HG02678 (cell line): ENCODE data around the gene NLRP4.

Experiments
- ATAC-seq: cut with Tn5 transposase; IDR thresholded peaks from one replicate; pipeline ENCODE4 v1.9.1; 2021; ENCODE audit warnings: mild to moderate bottlenecking, moderate library complexity; ENCODE audit not compliant: unreplicated experiment

NLRP4 gene, protein sequence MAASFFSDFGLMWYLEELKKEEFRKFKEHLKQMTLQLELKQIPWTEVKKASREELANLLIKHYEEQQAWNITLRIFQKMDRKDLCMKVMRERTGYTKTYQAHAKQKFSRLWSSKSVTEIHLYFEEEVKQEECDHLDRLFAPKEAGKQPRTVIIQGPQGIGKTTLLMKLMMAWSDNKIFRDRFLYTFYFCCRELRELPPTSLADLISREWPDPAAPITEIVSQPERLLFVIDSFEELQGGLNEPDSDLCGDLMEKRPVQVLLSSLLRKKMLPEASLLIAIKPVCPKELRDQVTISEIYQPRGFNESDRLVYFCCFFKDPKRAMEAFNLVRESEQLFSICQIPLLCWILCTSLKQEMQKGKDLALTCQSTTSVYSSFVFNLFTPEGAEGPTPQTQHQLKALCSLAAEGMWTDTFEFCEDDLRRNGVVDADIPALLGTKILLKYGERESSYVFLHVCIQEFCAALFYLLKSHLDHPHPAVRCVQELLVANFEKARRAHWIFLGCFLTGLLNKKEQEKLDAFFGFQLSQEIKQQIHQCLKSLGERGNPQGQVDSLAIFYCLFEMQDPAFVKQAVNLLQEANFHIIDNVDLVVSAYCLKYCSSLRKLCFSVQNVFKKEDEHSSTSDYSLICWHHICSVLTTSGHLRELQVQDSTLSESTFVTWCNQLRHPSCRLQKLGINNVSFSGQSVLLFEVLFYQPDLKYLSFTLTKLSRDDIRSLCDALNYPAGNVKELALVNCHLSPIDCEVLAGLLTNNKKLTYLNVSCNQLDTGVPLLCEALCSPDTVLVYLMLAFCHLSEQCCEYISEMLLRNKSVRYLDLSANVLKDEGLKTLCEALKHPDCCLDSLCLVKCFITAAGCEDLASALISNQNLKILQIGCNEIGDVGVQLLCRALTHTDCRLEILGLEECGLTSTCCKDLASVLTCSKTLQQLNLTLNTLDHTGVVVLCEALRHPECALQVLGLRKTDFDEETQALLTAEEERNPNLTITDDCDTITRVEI

DNA sequence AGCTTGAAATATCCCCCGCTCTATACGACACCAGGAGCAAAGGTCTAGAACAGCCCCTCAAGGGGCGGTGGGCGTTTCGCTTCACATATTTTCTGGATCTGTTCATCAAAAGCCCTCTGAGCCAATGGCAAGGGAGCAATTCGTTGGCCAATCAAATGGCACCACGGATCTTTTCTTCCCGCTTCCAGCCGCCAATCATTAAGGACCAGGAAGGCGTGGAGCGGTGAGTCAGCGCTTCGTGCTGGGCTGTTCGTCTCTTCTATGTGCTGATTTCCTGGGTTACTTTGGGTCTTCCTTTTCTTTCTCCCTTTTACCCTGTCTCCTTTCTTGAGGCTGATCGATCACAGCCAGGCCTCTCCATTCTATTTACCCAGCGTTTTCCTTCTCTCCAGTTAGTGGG is at the start of gene NLRP4:
Gene NLRP4 (plus strand): TSS at position 201 of the 400 bp plus-strand sequence. CDS start 15,541 bp downstream, outside the sequence.
- no peak for ATAC-seq

DNA sequence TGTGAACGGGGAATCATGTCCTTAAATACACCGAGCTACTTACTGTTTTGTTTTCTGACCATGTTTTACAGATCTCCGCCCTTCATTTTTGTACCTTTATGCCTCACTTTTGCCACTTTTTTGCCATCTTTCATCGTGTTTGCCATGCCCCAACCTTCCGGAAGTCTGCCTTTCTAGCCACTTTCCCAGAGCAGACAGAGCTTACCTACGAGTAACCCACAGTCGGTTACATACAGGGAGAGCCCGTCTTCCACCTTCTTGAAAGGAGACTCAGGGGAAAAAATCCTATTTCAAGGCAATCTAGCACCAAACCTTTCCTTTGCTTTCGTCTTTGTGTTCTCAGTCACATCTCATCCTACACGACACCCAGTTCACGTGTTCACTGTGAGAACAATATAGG is 41.3 kb upstream of the NLRP4 start:
- no peak for ATAC-seq

DNA sequence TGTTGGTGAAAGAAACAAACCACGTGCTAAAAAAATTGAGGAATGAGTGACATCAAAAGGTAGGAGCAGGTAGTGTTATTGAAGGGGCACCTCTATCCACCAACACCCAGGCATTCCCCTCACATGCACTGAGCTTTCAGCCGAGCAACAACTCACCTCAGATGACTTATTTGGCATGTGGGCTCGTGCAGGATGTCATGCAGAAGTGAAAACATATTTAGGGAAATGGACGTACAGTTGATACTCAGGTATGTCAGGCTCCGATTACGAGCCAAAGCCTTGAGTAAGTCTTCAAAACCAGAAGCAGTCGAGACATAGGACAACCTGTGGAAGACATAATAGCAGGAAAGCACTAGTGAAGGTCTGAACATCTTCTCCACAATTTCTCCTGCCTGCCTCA is 34.9 kb upstream of the NLRP4 start:
- no peak for ATAC-seq

DNA sequence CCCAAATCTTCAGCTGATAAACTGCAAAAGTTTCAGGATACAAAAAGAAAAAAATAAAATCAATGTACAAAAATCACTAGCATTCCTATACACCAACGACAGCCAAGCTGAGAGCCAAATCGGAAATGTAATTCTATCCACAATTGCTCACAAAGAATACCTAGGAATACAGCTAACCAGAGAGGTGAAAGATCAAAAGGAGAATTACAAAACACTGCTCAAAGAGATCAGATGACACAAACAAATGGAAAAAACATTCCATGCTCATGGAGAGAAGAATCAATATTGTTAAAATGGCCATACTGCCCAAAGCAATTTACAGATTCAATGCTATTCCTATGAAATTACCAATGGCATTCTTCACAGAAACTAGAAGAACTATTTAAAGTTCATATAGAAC is 34.1 kb upstream of the NLRP4 start:
- no peak for ATAC-seq

DNA sequence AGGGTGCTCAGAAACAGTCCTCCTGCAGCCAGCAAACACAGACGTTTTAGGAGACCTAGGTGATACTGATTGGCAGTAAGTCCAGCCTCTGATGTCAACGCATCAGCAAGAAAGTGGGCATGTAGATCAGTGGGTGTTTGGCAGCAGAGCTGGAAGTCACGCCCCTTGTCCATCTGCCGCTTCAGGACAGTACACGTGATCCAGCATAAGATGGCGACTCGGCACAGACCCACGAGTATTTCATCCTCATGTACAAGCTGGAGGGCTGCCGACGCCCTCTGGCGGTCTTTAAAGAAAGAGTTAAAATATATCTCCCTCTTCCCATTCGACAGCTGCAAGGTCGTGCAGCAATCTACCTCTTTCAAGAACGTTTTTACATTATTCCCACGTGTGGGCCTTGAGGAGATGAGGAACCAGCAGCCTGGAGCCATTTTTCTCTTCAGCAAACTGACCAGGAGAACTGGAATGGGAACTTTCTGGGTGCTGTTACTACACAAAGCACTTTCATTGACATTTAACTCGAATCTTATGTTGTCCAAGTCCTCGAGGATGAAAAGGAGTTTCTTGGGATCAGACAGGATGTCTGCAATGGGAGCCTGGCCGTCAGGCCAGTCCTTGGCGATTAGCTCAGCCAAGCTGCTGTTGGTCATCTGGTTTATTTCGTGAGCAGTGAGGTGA is 26.8 kb upstream of the NLRP4 start:
- no peak for ATAC-seq

DNA sequence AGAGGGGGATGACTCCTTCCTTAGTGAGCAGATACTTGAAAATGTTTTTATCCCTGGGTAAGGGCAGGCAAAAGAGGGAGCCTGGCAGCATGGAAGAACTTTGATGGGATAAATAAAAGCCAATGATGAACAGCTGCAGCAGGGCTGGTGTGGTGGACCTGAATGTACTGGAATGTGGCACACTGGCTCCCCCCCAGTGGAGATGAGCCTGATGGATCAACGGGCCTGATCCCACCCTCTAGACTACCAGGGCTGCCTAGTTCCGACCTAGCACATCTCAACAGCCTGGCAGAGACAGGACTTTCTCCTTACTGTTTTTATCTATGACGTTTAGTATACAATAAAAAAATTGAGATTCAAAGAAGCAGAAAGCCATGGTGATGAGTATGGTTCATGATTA is 25.0 kb upstream of the NLRP4 start:
- ATAC-seq, result no peak

DNA sequence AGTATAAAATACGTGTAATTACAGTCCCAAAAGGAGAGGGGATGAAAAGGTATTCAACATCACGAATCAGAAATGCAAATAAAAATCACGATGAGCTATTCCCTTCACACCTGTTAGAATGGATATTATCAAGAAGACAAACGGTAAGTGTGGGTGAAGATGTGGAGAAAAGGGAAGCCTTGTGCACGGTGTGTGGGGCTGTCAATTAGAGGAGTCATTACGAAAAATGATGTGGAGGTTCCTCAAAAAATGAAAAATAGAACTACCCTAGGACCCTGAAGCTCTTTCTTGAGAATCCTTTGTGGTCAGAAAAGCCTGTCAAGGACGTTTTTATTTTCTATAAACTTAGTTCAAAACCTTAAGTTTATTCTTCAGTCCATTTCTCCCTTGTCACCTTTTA is 23.9 kb upstream of the NLRP4 start:
- ATAC-seq, result no peak

DNA sequence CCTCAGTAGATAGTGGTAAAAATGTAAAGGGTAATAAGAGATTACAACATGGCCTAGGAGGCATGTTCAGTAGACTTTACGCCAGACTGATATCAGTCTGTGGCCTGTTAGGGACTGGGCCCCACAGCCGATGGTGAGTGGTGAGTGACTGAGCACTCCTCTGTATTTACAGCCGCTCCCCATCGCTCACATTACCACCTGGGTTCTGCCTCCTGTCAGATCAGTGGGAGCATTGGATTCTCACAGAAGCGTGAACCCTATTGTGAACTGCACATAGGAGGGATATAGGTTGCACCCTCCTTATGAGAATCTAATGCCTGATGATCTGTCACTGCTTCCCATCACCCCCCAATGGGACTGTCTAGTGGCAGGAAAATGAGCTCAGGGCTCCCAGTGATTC is 22.4 kb upstream of the NLRP4 start:
- no peak for ATAC-seq

DNA sequence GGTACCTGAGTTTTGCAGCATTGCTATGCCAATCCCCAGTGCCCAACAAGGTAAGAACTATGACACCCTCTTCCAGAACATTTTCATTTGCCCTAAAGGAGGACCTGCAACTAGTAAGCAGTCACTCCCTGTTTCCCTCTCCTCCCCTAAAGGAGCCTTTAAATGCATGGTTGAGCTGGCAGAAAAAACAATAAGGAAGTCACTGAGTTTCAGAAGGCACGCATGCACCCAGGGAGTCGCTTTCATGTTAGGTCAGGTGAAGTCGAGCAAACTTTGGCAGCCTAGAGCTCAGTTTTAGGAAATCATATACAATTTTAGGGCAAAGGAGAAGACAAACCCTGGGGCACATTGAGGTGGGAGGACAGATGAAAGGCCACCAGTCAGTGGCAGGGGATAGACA is 16.3 kb upstream of the NLRP4 start:
- no peak for ATAC-seq

DNA sequence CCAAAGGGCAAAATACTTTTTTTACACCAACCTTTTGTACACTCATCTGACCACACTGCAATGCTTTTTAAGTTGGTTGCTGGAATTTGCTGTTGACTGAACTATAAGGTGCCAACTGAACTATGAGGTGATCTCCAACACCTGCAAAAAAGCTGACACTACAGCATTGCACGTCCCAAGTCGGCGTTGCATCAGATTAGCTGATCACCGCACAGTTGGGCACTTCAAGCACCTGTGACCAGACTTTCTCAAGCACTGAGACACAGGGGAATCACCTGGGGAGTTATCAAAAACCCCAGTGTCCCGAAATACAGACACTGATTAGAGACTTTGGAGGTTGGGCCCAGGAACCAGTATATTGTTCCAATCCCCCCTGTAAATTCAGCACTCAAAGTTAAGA is 5.7 kb upstream of the NLRP4 start:
- ATAC-seq, result no peak

DNA sequence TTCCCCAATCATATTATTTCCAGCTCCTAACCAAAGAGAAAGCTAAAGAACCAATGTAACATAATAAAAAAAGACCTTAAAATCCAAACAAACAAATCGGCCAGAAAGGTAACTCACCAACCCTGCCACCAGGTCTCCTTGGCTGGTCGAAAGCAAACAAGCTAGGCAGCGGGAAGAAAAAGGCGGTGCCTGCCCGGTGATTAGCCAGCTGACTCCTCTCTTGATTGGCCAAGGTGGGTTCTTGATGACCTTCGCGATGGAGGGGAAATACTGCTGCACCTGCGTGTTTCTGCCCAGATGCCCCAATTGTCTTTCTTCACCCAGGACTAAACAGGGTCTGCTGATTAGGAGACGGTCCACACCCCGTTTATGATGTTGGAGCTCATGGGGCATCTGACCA is 4.5 kb upstream of the NLRP4 start, which contains the start of gene NLRP11:
Gene NLRP11 (minus strand): TSS at position 154 of the 400 bp plus-strand sequence. CDS start 13,825 bp downstream, outside the sequence.
- ATAC-seq, result no peak

DNA sequence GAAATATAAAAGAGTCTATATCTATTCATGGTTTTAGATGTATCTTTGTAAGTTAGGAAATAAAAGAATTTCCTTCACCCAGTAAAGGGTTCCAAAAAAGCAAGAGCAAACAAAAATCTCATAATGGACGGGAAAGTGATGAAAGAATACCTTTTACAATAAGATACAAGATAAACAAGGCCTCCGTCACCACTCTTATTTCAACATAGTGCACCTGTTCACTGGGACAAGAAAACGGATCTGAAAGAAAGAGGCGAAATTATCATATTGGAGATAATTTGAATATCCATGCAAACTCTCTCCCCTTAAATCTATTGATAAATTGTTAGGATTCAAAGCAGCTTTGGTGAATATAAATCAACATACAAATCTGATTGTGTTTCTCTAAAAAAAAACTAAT is 3.7 kb upstream of the NLRP4 start:
- no peak for ATAC-seq

DNA sequence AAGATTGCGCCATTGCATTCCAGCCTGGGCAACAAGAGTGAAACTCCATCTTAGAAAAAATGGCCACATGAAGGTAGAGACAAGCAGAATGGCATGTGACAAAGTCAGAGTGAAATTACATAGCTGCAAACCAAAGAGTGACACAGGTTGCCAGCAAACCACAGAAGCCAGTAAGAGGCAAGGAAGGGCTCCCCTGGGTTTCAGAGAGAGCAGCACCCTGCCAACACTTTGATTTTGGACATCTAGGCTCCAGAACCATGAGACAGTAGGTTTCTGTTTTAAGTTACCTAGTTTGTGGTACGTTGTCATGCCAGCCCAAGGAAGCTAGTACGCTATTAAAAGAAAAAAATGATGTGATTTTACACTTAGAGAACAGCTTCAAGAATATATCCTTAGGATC is 1.9 kb downstream of the NLRP4 start:
- ATAC-seq, result no peak

DNA sequence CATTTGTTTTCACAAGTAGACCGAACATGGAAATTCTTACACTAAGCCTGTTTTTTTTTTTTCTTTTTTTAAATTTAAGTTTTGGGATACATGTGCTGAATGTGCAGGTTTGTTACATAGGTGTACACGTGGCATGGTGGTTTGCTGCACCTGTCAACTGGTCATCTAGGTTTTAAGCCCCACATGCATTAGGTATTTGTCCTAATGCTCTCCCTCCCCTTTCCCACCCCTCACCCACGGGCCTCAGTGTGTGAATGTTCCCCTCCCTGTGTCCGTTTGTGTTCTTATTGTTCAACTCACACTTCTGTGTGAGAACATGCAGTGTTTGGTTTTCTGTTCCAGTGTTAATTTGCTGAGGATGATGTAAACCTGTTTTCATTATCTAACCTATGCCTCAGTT is 2.6 kb downstream of the NLRP4 start:
- no peak for ATAC-seq

DNA sequence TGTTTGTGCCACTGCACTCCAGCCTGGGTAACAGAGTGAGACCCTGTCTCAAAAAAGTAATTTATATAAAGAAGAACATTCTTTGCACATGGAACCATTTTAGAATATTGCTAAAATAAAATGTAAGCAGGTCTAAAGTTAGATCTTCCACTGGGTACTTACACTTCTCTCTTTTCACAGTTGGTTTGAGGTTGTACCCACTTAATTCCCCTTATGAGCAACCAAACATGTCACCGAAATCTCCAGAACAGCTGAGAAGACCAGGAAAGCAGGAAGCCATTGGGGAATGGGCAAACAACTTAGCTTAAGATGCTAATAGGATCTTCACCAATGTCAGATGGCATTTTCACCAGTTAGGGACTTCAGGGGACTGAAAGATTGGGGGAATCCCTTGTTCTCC is 18.8 kb downstream of the NLRP4 start:
- no peak for ATAC-seq

DNA sequence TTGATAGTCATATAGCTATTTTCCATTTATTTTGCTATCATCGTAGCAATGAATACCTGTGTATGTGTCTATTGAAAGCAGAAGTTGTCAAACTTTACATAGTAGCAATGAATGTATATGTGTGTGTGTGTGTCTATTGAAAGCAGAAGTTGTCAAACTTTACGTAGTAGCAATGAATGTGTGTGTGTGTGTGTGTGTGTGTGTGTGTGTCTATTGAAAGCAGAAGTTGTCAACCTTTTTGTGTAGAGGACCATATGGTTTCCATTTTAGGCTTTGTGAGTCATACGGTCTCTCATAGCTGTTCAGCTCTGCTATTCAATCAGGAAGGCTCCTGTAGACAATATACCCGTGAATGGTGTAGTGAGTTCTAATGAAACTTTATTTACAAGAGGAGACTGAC is 20.8 kb downstream of the NLRP4 start:
- ATAC-seq, result no peak

DNA sequence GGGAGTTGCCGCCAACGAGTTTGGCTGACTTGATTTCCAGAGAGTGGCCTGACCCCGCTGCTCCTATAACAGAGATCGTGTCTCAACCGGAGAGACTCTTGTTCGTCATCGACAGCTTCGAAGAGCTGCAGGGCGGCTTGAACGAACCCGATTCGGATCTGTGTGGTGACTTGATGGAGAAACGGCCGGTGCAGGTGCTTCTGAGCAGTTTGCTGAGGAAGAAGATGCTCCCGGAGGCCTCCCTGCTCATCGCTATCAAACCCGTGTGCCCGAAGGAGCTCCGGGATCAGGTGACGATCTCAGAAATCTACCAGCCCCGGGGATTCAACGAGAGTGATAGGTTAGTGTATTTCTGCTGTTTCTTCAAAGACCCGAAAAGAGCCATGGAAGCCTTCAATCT is 21.6 kb downstream of the NLRP4 start:
- no peak for ATAC-seq

DNA sequence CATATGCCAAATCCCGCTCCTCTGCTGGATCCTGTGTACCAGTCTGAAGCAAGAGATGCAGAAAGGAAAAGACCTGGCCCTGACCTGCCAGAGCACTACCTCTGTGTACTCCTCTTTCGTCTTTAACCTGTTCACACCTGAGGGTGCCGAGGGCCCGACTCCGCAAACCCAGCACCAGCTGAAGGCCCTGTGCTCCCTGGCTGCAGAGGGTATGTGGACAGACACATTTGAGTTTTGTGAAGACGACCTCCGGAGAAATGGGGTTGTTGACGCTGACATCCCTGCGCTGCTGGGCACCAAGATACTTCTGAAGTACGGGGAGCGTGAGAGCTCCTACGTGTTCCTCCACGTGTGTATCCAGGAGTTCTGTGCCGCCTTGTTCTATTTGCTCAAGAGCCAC is 22.1 kb downstream of the NLRP4 start:
- ATAC-seq, result no peak

DNA sequence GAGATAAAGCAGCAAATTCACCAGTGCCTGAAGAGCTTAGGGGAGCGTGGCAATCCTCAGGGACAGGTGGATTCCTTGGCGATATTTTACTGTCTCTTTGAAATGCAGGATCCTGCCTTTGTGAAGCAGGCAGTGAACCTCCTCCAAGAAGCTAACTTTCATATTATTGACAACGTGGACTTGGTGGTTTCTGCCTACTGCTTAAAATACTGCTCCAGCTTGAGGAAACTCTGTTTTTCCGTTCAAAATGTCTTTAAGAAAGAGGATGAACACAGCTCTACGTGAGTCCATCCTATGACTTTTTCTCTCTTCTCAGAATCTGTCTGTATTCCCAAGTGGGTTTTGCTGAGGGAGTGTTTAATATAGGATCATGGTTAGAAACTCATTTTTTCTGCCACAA is 22.6 kb downstream of the NLRP4 start:
- ATAC-seq, result no peak

DNA sequence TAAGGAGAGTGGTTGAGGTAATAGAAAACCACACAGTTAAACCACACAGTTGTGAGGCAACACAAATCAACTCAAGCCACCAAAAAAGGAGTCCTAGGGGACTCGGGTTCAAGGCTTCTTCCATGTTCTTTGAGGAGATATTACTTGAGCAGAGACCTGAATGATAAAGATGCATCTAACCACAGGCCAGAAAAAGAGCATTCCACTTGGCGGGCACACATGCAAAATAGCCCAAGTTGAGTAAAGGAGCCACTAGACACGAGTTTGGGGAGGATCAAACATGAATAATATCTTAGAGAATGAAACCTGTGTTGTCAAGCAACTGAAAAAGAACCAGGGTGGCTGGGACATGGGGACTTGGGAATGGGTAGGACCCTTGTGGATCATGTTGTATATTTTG is 30.2 kb downstream of the NLRP4 start:
- ATAC-seq, result no peak

DNA sequence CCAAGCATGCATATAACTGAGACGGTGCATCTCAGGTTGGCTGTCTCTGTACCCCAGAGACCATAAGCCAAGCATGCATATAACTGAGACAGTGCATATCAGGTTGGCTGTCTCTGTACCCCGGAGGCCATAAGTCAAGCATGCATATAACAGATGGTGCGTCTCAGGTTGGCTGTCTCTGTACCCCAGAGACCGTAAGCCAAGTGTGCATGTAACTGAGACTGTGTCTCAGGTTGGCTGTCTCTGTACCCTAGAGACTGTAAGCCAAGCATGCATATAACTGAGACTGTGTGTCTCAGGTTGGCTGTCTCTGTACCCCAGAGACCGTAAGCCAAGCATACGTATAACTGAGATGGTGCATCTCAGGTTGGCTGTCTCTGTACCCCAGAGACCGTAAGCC is 30.8 kb downstream of the NLRP4 start:
- ATAC-seq, result no peak
